Right ventricle myocardium inferior (tissue), 1 donor: ENCODE data around the gene RCC2. TPM values are rescaled to one million over a fixed set of nuclear protein-coding genes. Genes with fewer than 3 reads are reported as not detected.

ENCODE experiments used
- ATAC-seq: fragments of 200-7000 bp; cut with Tn5 transposase; one replicate; pipeline ENCODE4 v1.9.1; 2020; ENCODE audit warnings: mild to moderate bottlenecking, moderate library complexity
- DNase-seq: peaks from one replicate; pipeline ENCODE4 v3.0.0; 2021; ENCODE audit errors: missing footprints
- intact Hi-C: fragments of 100-400 bp; cut with DNase I; formaldehyde crosslinking; loops from one replicate; pipeline ENCODE4 v1.11.0; 2022
- total RNA-seq: library from RNA; stranded (reverse); fragmentation: NEBNext Ultra II Directional; extraction: Animal tissue kit (Norgen Biotek cat#: 25700); gene quantifications from one replicate; pipeline ENCODE4 v1.2.1, GENCODE V29; 2021
- donor health status: DM: no; HTN: yes; CAD: no; lungs with severe emphysema.

Gene RCC2
- total RNA-seq, 1 donor from 2014 or later = 12.7 TPM

DNA sequence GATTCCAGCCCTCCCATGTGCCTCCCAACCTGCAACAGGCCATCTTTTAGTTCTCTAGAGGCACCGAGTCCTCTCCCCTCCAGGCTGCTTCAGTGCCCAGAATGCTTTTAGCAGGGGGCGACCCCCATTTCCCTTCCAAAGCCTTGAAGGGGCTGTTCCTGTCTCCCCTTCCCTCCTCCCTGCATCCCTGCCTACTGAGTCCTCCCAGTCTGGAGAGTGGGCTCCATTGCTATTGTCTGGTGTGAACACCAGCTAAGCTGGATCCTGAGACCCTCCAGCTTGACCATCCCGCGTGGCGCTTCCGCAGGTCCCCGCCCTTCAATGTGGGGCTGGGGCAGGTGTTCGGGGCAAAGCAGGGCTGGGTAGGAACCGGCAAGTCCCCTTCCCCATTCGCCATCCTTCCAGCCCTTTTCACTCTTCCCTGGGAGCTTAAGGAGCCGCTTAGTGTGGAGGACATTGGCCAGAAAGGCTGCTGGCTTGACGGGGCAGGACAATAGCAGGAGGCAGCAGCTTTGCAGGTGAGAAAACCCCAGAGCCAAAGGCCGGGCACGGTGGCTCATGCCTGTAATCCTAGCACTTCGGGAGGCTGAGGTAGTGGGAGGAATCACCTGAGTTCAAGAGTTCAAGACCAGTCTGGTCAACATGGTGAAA lies 35.3 kb downstream of the RCC2 start:
- ATAC-seq (no peak), DNase-seq (no peak)
- intact Hi-C loops = loop anchor here (10.0 kb wide), 1 partner anchor 279 kb away; no protein-coding TSS in a partner anchor

DNA sequence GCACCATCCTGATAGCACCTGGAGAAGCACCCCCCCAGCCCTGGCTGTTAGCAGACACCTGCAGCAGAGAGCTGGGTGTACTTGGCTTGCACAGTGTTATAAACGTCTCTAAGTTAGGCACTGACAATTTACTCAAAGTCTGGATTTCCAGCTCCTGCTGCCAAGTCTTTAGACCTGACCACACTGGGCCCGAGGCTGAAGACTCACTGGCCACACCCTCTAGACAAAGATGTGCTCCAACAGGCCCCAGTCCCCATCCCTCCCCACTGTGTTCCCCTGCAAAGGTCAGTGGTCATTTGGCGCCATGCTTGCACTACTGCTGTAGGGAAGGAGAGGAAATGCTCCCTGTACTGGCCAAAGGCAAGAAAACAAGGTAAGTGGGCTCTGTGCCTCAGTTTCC lies 36.4 kb downstream of the RCC2 start:
- intact Hi-C loops = loop anchor here (10.0 kb wide), 1 partner anchor 278 kb away; no protein-coding TSS in a partner anchor
- ATAC-seq = no peak
- DNase-seq = no peak

DNA sequence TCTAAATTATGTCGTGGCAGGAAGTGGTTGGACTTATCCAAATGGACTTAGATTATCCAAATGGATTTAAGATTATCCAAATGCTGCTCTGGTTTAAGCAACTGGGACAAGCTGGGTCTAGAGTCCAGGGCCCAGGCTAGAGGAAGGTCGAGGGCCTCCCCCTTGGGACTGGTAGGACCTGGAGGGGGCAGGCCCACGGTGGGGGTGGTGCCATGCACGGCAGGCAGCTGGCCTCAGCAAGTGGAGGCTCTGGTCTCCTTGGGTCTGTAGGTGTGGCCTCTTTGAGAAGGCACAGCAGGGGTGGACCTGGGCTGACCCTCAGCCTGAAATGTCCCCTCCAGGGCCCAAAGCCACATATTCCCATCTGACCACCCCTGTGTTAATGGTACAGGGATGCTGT lies 37.6 kb downstream of the RCC2 start:
- ATAC-seq (no peak), DNase-seq (no peak)
- intact Hi-C loops = loop anchor here (10.0 kb wide), 1 partner anchor 277 kb away; no protein-coding TSS in a partner anchor

DNA sequence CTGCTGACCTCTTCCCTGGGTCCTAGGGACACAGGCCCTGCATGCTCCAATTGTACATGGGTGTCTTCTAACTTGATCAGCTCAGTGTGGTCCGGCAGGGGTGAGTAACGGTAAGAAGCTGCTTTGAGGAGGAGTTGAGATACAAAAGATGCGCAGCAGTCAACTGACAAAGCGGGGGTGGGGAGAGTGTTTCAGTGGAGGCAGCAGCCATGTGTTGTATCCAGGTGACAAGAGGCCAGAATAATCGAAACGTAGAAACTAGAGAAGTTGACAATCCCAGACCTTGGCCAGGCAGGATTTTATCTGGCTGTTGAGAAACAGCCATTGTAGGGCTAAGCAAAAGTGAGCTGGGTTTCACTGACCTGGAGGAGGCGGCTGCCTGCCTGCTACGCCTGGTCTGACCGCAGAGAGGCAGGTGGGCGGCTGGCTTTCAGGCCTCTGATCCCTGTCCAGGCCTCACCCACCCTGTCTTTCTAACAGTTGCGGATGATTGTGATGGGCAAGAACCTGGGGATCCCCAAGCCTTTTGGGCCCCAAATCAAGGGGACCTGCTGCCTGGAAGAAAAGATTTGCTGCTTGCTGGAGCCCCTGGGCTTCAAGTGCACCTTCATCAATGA lies 38.6 kb downstream of the RCC2 start:
- ATAC-seq (no peak), DNase-seq (no peak)
- intact Hi-C loops = loop anchor here (10.0 kb wide), 1 partner anchor 276 kb away; no protein-coding TSS in a partner anchor

DNA sequence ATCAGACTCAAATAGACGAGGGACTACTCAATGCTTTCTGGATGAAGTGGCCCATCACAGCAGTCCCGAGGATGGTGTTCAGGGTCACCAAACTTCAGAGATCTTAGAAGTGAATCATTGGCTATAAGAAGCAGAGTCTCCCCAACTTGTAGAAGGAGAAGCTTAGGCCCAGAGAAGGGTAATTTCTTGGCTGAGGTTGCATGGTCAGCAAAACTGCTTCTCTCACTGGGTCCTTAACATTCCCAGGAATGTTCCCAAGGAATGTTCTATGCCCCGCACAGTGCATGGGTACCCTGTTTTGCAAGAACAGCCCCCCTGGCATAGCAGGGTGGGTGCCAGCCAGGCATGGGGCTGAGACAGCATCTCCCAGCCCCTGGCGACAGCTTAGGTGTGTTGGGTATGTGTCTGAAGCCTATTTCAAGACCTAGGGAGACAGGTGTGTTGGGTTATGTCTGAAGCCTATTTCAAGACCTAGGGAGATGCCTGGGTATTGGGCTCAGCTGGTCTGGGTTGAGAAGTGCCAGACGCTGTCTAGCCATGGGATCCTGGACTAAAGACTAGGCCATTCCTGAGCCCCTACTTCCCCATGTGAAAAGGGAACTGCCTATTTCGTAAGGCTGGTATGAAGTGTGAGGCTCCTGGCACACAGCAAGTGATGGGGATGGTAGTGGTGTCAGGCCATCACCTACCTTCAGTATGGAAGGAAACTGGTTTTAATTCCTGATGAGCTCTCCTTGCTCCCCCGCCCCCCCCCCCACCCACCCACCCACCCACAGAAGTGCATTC lies 41.4 kb downstream of the RCC2 start:
- DNase-seq (no peak), ATAC-seq (no peak)
- intact Hi-C loops = no loop called here

DNA sequence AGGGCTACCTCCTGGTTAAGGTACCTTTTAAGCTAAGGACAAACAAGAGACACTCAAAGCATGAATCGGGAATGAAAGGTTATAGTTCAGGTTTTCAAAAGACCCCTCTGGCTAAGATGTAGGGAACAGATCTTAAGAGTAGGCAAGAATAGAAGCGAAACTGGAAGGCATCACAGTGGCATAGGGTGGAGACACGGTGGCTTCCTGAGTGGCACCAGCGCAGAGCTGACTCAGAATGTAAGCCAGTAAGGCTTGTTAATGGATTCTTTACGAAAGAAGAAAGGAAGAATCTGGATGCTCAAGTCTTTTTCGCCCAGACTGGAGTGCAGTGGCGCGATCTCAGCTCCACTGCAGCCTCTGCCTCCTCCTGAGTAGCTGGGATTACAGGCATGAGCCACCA lies 46.2 kb downstream of the RCC2 start:
- ATAC-seq (no peak), DNase-seq (no peak)
- intact Hi-C loops = no loop called here

DNA sequence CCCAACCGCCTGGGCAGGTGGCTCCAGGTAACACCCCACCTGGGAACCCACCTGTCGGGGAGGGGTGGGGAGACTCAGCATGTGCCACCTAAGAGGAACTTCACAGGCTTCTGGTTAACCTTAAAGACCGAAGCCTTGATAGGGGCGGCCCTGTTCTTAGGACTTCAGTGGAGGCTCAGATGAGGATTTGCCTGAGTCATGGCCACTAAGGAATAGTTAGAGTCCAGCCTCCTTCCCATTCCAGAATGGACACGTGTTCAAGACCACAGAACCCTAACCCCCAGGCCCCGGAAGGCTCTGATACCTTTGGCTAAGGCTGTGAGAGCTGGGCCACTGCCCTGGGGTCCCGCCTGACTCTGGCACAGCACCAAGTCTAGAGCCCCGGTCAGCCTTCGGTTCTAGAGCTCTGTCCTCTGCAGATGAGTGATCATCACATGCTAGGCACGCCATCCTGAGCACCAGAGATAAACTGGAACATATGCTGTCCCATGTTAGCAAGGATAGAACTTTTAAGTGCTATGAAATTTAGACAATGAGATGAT lies 47.2 kb downstream of the RCC2 start:
- ATAC-seq (no peak), DNase-seq (no peak)
- intact Hi-C loops = no loop called here

DNA sequence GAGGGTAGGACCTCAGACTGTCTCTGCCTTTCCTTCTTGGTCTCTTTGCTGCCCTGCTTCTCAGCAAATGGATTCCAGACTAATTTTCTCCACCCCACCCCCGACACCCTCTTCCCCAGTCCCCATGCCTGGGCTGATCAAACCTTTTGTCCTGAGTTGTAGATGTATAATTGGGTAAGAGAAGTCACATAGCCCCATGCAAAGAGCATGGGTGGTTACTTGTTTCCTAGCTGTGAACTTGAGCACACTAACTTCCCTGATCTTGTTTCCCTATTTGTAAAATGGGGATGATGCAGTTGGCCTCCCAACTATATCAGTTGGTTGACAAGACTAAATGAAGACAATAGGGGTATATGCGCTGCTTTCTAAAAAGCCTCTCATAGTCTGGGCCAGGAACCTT lies 58.3 kb downstream of the RCC2 start:
- intact Hi-C loops = no loop called here
- ATAC-seq (no peak), DNase-seq (no peak)

DNA sequence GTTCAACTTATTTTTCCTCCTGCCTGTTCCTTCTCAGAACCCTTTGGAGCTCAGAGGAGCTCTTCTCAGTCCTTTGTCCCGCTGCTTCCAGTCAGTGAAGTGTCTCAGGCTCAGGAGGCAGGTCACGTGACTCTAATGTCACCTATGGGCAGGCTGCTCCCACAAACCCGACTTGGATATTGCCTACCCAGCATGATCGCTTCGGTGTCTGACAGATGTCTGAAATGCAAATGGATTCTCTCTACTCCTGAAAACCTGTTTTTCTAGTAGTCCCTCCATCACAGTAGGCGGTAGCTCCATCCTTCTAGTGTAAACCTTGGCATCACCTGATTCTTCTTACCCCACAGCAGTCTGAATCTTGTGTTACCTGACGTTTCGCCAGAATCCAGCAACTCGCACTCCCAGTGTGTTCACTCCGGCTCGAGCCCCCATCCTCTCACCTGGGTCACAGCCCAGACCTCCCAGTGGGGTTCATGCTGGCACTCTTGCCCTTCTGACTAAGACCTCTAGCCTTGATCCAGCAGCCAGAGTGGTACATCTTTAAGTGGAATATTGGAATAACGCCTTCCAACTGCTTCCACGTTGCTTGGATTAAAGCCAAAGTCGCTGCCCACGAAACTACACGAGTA lies 62.0 kb downstream of the RCC2 start:
- no peak for ATAC-seq
- intact Hi-C loops = no loop called here
- DNase-seq = no peak

DNA sequence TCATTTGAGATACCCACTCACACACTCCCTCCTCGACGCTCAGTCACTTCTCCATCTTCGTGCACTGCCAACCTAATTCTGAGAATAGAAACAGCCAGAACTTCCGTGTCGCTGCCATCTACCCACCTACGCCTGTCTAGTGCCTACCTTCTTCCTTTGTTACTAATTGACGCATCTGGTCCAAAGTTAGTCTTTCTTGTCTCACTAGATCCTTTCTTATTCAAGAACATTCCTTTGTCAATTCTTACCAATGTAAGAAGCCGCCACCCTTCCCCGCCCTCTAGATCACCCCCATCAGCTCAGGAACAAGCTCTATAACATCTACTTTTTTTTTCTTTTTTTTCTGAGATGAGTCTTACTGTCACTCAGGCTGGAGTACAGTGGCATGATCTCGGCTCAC lies 63.8 kb downstream of the RCC2 start:
- ATAC-seq = no peak
- intact Hi-C loops = no loop called here
- DNase-seq = no peak

DNA sequence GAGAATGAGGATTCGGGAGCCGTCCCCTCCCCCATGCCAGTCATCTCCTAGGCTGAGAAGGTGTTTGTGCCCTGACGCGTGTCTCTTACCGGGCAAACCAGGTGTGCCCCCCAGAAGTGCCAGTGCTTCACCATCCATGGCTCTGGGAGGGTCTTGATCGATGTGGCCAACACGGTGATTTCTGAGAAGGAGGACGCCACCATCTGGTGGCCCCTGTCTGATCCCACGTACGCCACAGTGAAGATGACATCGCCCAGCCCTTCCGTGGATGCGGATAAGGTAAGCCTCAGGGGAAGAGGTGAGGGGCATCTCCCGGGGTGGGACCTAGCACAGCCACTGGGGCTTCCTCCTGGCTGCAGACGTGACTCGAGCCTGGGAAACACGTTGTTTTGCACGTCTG lies 66.5 kb downstream of the RCC2 start:
- intact Hi-C loops = no loop called here
- no peak for ATAC-seq
- DNase-seq = no peak

DNA sequence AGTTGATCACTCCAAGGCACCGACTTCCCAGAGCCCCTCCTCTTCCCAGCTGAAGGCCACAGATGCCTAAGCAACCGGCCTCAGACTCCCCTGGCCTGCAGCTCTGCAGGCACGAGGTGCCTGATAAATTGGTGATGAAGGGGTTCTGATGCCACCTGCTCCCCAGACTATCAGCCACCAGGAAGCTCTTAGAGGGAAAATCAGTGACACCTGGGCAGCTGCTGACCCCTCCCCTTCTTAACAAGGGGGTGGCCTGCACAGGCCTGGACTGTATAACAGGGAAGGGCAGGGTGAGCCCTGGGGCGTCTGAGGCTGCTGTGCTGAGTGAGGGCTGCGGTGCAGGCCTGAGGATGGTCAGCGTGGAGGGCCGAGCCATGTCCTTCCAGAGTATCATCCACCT lies 67.6 kb downstream of the RCC2 start, which contains the start of gene PADI6:
Gene PADI6 (plus strand): TSS at position 301 of the 400 bp plus-strand sequence. CDS start 50 bp downstream, at position 351.
- DNase-seq = no peak
- intact Hi-C loops = no loop called here
- no peak for ATAC-seq

DNA sequence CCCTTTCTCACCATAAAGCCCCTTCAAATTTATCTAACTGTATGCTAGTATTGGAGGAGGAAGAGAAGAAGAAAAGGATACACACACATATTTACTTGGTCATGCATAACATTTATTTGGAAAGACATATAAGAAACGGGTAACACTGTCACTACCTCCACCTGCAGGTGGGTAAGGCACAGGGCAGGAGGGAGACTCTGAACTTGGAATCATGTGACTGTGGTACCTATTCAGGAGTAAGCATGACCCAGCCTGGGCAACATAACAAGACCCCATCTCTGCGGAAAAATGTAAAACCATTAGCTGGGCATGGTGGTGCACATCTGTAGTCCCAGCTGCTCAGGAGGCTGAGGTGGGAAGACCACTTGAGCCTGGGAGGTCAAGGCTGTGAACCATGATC lies 68.9 kb downstream of the RCC2 start:
- DNase-seq (no peak), ATAC-seq (no peak)
- intact Hi-C loops = no loop called here

DNA sequence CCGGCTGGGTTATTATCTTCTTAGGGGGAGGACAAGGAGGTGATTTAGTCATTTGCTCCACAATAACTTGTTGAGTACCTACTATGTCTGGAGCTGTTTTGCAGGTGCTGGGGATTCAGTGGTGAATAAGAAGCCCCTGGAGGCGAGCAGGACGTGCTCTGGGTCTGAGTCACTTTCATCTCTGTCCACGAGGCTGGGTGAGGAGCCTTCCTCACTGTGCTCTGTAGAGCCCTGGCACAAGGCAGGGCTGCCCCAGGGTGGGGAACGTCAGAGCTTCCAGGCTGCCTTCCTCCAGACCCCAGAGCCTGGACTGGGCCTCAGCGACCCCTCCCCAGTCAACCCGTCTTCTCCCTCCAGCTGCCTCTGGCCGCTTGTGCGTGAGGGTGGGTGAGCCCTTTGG lies 70.0 kb downstream of the RCC2 start:
- DNase-seq = peak; percentile 53
- intact Hi-C loops = no loop called here
- ATAC-seq = no peak

DNA sequence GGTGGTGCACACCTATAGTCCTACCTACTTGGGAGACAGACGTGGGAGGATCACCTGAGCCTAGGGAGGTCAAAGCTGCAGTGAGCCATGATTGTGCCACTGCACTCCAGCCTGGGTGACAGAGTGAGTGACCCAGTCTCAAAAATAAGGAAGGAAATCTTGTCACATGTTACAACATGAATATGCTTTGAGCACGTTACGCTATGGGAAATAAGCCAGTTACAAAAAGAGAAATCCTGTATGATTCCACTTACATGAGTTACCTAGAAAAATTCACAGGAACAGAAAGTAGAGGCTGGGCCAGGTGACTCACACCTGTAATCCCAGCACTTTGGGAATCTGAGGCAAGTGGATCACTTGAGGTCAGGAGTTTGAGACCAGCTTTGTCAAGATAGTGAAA lies 74.2 kb downstream of the RCC2 start:
- DNase-seq (no peak), ATAC-seq (no peak)

DNA sequence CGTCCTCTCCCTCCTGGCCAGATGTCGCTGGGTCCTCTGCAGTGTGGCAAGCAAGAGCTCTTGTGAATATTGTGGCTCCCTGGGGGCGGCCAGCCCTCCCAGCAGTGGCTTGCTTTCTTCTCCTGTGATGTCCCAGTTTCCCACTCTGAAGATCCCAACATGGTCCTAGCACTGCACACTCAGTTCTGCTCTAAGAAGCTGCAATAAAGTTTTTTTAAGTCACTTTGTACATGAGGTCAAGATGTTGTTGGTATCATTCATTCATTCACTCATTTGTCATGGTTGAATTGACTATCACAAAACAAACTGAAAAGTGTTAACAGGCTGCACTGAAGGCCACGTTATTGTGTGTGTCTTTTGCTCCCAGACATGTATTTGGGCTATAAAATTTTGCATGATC lies 75.7 kb downstream of the RCC2 start:
- no peak for ATAC-seq
- intact Hi-C loops = no loop called here
- DNase-seq = no peak

More for the DNA sequence above, 74.2 kb downstream of the RCC2 start:
- intact Hi-C loops = no loop called here

DNA sequence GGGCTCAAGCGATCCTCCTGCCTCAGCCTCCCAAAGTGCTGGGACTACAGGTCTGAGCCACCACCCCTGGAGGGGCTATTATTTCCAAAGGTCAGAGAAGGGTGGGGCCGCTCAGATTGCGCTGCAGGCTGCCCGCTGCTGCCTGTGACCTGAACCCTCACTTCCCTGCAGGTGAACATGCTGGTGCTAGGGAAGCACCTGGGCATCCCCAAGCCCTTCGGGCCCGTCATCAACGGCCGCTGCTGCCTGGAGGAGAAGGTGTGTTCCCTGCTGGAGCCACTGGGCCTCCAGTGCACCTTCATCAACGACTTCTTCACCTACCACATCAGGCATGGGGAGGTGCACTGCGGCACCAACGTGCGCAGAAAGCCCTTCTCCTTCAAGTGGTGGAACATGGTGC lies 76.1 kb downstream of the RCC2 start:
- no peak for ATAC-seq
- intact Hi-C loops = no loop called here
- DNase-seq = no peak

DNA sequence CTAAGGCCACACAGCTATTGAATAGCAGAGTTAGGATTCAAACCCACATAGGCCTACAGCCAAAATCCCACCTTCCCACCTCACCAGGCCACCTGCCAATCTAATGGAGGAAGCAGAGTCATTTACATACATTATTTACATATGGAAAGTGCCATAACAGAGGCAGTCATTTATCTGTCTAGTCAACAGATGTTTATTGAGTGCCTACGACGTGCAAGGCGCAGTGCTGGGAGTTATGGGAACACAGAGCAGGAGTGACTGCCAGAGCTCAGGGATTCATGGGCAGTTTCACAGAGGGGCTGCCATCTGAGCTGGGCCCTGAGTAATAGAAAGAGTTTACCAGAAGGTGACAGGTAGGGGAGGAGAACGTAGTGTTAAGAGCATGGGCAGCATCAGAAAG lies 77.8 kb downstream of the RCC2 start:
- intact Hi-C loops = no loop called here
- no peak for DNase-seq
- no peak for ATAC-seq

DNA sequence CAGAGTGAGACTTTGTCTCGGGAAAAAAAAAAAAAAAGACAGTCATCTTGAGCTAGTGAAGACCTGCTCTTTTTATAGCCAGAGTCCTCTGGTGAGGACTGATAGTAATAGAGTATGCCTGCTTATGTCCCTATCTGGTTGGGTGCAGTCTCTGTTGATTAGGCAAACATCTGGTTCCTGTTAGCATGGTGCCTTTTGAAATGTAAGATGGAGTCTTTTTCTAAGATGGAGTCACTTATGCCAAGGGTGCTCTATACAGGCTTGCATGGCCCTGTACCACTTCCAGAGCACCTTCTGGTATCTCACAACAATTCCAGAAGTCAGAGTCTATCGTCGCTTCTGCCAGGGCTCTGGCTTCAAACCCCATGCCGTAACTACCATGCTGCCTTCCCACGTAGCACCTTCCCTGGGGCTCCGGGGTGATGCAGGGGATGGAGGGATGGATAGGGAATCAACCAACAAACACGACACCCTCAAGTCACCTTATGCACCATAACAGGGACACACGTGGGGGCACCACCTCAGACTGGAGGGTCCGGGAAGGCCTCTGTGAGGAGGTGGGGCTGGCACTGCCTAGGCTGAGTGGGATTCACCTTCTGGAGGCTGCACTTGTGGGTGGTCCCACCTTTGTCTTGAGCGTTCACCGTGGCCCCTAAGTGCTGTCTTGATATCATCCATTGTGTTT lies 79.1 kb downstream of the RCC2 start:
- intact Hi-C loops = no loop called here
- DNase-seq (no peak), ATAC-seq (no peak)
